ENCODE data around the gene DGKQ.

The DGKQ gene

GRCh38 chr4:982291-982690 lies 8.9 kb upstream of the DGKQ start:
- in situ Hi-C loops (cut with HindIII; ENCODE audit: low sequenced_read_pairs): no loop called here

- in situ Hi-C loops (cut with HindIII; ENCODE audit: low sequenced_read_pairs): loop anchor here (10.0 kb wide), 2 partner anchors 316 to 366 kb away; partner anchors contain the start of gene UVSSA
Observed at GRCh38 chr4:978957-979701, 5.8 kb upstream of the DGKQ start.

GRCh38 chr4:976016-976415 lies 2.6 kb upstream of the DGKQ start:
- in situ Hi-C loops (cut with HindIII; ENCODE audit: low sequenced_read_pairs): loop anchor here (10.0 kb wide), 2 partner anchors 319 to 369 kb away; partner anchors contain the start of gene UVSSA

GRCh38 chr4:974668-975067 lies 1.3 kb upstream of the DGKQ start:
- in situ Hi-C loops (cut with HindIII; ENCODE audit: low sequenced_read_pairs): loop anchor here (5.0 to 10.0 kb wide), 8 partner anchors 42 to 370 kb away; partner anchors contain the start of genes GAK, TMEM175 and UVSSA

GRCh38 chr4:972651-973424 lies 531 bp downstream of the DGKQ start:
- in situ Hi-C loops (cut with HindIII; ENCODE audit: low sequenced_read_pairs): loop anchor here (5.0 to 10.0 kb wide), 8 partner anchors 41 to 372 kb away; partner anchors contain the start of genes GAK, TMEM175 and UVSSA

- in situ Hi-C loops (cut with HindIII; ENCODE audit: low sequenced_read_pairs): loop anchor here (5.0 to 10.0 kb wide), 8 partner anchors 40 to 373 kb away; partner anchors contain the start of genes GAK, TMEM175 and UVSSA
Observed at GRCh38 chr4:971666-972500, 1.5 kb downstream of the DGKQ start.

- in situ Hi-C loops (cut with HindIII; ENCODE audit: low sequenced_read_pairs): loop anchor here (5.0 to 10.0 kb wide), 8 partner anchors 39 to 374 kb away; partner anchors contain the start of genes GAK, TMEM175 and UVSSA
Observed at GRCh38 chr4:970854-971520, 2.4 kb downstream of the DGKQ start.

GRCh38 chr4:970046-970745 lies 3.2 kb downstream of the DGKQ start:
- in situ Hi-C loops (cut with HindIII; ENCODE audit: low sequenced_read_pairs): loop anchor here (5.0 to 10.0 kb wide), 8 partner anchors 38 to 375 kb away; partner anchors contain the start of genes GAK, TMEM175 and UVSSA

GRCh38 chr4:968621-969394 lies 4.6 kb downstream of the DGKQ start:
- in situ Hi-C loops (cut with HindIII; ENCODE audit: low sequenced_read_pairs): no loop called here

GRCh38 chr4:968221-968620 lies 5.1 kb downstream of the DGKQ start:
- in situ Hi-C loops (cut with HindIII; ENCODE audit: low sequenced_read_pairs): no loop called here

GRCh38 chr4:967113-968104 lies 6.0 kb downstream of the DGKQ start:
- in situ Hi-C loops (cut with HindIII; ENCODE audit: low sequenced_read_pairs): no loop called here

GRCh38 chr4:966266-967112 lies 6.9 kb downstream of the DGKQ start:
- in situ Hi-C loops (cut with HindIII; ENCODE audit: low sequenced_read_pairs): no loop called here

- in situ Hi-C loops (cut with HindIII; ENCODE audit: low sequenced_read_pairs): no loop called here
Observed at GRCh38 chr4:965766-966134, 7.6 kb downstream of the DGKQ start.

GRCh38 chr4:965048-965765 lies 8.2 kb downstream of the DGKQ start:
- in situ Hi-C loops (cut with HindIII; ENCODE audit: low sequenced_read_pairs): no loop called here

GRCh38 chr4:964346-965025 lies 8.9 kb downstream of the DGKQ start:
- in situ Hi-C loops (cut with HindIII; ENCODE audit: low sequenced_read_pairs): no loop called here

Measured in endothelial cell of hepatic sinusoid (primary cell).